ENCODE results near the gene WNT2B.

DNA sequence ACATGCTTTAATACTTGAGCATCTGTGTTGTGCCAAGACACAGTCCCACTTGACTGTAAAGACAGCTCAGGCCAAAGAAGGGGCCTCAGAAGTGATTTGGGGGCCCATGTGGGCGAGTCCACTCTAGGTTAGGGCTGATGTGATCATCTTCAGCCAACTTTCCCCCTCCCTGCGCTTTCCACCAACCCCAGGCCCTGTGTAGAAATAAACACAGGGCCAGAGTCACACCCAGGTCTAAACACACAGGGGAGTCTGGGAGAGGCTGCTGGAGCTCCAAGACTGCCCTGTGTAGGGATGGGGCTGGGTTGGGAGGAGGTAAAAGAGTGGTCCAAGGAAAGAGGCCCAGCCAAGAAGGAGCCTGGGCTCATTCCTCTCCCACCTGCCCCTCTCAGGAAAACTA is 2.5 kb upstream of the WNT2B start:
- TF ChIP-seq, protein P1, sequence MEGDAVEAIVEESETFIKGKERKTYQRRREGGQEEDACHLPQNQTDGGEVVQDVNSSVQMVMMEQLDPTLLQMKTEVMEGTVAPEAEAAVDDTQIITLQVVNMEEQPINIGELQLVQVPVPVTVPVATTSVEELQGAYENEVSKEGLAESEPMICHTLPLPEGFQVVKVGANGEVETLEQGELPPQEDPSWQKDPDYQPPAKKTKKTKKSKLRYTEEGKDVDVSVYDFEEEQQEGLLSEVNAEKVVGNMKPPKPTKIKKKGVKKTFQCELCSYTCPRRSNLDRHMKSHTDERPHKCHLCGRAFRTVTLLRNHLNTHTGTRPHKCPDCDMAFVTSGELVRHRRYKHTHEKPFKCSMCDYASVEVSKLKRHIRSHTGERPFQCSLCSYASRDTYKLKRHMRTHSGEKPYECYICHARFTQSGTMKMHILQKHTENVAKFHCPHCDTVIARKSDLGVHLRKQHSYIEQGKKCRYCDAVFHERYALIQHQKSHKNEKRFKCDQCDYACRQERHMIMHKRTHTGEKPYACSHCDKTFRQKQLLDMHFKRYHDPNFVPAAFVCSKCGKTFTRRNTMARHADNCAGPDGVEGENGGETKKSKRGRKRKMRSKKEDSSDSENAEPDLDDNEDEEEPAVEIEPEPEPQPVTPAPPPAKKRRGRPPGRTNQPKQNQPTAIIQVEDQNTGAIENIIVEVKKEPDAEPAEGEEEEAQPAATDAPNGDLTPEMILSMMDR (IDR thresholded peaks at IDR 0.05): no peak
- TF ChIP-seq SIN3A (IDR thresholded peaks at IDR 0.05; ENCODE audit: borderline replicate concordance, insufficient read depth, low read depth, low read length): no peak
- no peak for TF ChIP-seq POLR2AphosphoS5 (IDR thresholded peaks at IDR 0.05; ENCODE audit: low read depth, low read length)
- TF ChIP-seq TCF7L2 (IDR thresholded peaks at IDR 0.05; ENCODE audit: low read depth, low read length): no peak

Data from Panc1 (cell line).